ENCODE measurements around the gene GOLPH3L. TPM values are rescaled to one million over a fixed set of nuclear protein-coding genes. Genes with fewer than 3 reads are reported as not detected.
"Not testable (repeated sequence)": the region's sequence is repeated elsewhere in the genome, so short reads cannot be mapped to it uniquely, and the experiment has no call there.

GOLPH3L gene
- total RNA-seq, 1 donor: 17.7 TPM

DNA sequence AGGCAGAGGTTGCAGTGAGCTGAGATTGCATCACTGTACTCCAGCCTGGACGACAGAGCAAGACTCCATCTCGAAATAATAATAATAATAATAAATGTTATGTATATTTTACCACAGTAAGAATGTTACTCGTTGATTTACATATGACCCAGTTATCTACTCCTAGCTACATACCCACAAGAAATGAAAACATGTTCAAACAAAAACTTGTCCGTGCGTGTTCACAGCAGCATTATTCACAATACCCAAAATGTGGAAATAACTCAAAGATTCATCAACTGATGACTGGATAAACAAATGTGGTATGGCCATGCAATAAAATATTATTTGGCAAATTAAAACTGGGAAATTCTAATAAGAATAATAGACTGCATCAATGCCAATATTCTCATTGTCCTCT is 35.8 kb downstream of the GOLPH3L start:
- DNase-seq (ENCODE audit: low read depth): no peak
- H3K4me3 ChIP-seq (ENCODE audit: low read depth, low read length): no peak overlapping the region
- TF ChIP-seq, protein P1, sequence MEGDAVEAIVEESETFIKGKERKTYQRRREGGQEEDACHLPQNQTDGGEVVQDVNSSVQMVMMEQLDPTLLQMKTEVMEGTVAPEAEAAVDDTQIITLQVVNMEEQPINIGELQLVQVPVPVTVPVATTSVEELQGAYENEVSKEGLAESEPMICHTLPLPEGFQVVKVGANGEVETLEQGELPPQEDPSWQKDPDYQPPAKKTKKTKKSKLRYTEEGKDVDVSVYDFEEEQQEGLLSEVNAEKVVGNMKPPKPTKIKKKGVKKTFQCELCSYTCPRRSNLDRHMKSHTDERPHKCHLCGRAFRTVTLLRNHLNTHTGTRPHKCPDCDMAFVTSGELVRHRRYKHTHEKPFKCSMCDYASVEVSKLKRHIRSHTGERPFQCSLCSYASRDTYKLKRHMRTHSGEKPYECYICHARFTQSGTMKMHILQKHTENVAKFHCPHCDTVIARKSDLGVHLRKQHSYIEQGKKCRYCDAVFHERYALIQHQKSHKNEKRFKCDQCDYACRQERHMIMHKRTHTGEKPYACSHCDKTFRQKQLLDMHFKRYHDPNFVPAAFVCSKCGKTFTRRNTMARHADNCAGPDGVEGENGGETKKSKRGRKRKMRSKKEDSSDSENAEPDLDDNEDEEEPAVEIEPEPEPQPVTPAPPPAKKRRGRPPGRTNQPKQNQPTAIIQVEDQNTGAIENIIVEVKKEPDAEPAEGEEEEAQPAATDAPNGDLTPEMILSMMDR (IDR thresholded peaks at IDR 0.05; ENCODE audit: insufficient read depth, low read depth, low read length): no peak

DNA sequence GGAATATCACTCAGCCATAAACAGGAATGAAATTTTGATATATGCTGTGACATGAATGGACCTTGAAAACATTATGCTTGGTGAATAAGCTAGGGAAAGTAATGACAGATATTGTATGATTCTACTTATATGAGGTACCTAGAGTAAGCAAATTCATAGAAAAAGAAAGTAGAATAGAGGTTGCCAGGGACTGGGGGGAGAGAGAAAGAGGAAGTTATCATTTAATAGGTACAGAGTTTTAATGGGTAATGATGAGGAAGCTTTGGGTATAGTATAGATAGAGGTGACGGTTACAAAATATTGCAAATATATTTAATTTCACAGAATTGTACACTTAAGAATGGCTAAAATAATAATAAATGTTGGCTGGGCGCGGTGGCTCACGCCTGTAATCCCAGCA is 36.4 kb downstream of the GOLPH3L start:
- DNase-seq (ENCODE audit: low read depth): no peak
- no peak overlapping the region for H3K4me3 ChIP-seq (ENCODE audit: low read depth, low read length)
- TF ChIP-seq, protein P1 (IDR thresholded peaks at IDR 0.05; ENCODE audit: insufficient read depth, low read depth, low read length): no peak

DNA sequence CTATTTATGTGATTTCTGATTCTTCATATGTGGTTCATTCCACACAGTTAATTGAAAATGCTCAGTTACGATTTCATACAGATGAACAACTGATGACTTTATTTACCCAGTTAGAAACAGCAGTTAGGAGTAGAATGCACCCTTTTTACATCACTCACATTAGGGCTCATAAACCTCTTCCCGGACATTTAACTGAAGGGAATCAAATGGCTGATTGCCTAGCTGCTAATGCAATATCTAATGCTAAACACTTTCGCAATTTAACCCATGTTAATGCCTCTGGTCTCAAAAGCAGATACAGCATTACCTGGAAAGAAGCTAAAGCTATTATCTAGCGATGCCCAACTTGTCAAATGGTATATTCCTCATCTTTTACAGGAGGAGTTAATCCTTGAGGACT is 39.9 kb downstream of the GOLPH3L start:
- not testable (repeated sequence) for DNase-seq (ENCODE audit: low read depth); H3K4me3 ChIP-seq (ENCODE audit: low read depth, low read length)

DNA sequence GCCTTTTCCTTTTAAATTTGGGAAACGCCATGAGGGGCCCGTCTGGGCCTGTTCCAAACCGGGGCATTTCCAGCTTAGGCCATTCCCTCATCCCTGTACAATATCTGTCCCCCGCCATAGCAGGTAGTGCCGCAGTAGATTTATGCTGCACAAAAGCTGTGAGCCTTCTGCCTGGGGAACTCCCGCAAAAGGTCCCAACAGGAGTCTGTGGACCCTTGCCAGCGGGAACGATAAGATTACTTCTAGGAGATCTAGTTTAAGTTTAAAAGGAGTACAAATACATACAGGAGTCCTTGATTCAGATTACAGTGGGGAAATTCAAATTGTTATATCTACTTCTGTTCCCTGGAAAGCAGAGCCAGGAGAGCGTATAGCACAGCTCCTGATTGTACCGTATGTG is 42.3 kb downstream of the GOLPH3L start:
- not testable (repeated sequence) for DNase-seq (ENCODE audit: low read depth); H3K4me3 ChIP-seq (ENCODE audit: low read depth, low read length)

DNA sequence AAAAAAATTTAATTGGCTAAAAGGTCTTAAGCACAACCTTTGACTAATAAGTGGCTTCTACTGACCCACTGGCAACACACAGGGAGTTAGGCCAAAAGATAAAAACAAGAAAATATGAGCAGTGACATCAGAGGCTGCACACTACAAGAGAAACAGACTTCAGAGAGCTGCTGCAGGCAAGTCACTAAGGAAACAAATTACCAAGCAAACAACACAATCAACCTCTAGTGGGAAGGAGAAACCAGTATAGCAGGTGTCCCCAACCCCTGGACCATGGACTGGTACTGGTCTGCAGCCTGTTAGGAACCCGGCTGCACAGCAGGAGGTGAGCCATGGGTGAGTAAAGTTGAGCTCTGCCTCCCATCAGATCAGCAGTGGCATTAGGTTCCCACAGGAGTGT is 46.8 kb downstream of the GOLPH3L start:
- no peak overlapping the region for H3K4me3 ChIP-seq (ENCODE audit: low read depth, low read length)
- no peak for DNase-seq (ENCODE audit: low read depth)
- TF ChIP-seq, protein P1 (IDR thresholded peaks at IDR 0.05; ENCODE audit: insufficient read depth, low read depth, low read length): no peak

DNA sequence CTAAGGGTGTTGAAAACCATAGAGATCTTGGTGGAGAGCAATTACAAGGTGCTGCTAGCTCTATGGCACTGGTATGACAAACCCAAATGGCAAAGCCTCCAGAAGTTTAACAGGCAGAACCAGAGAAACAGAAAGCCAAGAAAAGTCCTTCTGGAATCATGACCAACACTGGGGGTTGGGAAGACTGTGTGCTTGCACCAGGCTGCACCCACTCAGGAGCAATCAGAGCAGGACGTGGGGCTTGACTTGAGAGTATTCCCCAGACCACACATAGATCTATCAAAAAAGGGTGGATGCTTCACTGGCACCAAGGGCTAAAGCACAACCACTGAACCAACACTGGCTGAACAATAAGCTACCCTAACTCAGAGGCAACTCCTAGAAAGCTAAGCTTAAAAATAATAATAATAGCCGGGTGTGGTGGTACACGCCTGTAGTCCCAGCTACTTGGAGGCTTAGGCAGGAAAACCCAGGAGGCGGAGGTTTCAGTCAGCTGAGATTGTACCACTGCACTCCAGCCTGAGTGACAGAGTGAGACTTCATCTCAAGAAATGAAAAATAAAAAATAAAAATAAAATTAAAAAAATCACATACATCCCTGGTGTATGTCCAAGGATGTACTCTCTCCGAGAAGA is 47.4 kb downstream of the GOLPH3L start:
- DNase-seq (ENCODE audit: low read depth): no peak
- TF ChIP-seq, protein P1 (IDR thresholded peaks at IDR 0.05; ENCODE audit: insufficient read depth, low read depth, low read length): no peak
- H3K4me3 ChIP-seq (ENCODE audit: low read depth, low read length): no peak overlapping the region

DNA sequence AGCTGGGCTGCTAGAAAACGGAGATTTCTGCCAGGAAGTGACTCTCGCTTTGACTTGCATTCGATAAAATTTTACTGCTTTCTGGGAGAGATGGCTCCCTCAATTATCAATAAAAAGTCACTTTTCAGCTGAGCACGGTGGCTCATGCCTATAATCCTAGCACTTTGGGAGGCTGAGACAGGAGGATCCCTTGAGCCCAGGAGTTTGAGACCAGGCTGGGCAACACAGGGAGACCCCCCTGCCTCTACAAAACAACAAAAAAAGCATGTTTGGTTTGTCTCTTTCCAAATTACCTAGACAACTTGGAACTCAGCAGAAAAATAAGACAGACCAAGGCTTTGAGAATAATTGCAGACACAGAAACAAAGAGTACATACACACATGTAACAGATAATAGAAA is 54.7 kb downstream of the GOLPH3L start:
- DNase-seq (ENCODE audit: low read depth): no peak
- H3K4me3 ChIP-seq (ENCODE audit: low read depth, low read length): no peak overlapping the region
- TF ChIP-seq, protein P1 (IDR thresholded peaks at IDR 0.05; ENCODE audit: insufficient read depth, low read depth, low read length): no peak

DNA sequence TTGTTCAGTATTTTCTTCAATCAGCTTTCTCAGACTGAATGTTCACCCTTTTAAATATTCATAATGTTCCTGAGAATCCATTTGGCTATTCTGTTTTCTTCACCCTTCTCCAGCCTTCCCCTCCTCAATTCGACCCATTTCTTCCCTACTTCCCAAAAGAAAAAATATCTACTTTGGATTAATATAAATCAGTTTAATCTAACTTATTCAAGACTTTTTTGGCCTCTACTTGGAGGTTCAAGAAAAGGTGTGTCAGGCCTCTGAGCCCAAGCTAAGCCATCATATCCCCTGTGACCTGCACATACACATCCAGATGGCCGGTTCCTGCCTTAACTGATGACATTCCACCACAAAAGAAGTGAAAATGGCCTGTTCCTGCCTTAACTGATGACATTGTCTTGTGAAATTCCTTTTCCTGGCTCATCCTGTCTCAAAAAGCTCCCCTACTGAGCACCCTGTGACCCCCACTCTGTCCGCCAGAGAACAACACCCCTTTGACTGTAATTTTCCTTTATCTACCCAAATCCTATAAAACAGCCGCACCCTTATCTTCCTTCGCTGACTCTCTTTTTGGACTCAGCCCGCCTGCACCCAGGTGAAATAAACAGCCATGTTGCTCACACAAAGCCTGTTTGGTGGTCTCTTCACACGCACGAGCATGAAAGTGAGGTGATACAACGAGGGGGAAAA is 55.7 kb downstream of the GOLPH3L start:
- H3K4me3 ChIP-seq (ENCODE audit: low read depth, low read length); DNase-seq (ENCODE audit: low read depth): not testable (repeated sequence)

DNA sequence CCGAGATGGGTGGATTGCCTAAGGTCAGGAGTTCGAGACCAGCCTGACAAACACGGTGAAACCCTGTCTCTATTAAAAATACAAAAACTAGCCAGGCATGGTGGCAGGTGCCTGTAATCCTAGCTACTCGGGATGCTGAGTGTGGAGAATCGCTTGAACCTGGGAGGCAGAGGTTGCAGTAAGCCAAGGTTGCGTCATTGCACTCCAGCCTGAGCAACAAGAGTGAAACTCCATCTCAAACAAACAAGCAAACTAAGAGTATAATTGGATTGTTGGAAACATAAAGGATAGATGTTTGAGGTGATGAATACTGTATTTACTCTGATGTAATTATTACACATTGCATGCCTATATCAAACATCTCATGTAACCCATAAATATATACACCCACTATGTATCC is 58.5 kb downstream of the GOLPH3L start:
- DNase-seq (ENCODE audit: low read depth); H3K4me3 ChIP-seq (ENCODE audit: low read depth, low read length): not testable (repeated sequence)

DNA sequence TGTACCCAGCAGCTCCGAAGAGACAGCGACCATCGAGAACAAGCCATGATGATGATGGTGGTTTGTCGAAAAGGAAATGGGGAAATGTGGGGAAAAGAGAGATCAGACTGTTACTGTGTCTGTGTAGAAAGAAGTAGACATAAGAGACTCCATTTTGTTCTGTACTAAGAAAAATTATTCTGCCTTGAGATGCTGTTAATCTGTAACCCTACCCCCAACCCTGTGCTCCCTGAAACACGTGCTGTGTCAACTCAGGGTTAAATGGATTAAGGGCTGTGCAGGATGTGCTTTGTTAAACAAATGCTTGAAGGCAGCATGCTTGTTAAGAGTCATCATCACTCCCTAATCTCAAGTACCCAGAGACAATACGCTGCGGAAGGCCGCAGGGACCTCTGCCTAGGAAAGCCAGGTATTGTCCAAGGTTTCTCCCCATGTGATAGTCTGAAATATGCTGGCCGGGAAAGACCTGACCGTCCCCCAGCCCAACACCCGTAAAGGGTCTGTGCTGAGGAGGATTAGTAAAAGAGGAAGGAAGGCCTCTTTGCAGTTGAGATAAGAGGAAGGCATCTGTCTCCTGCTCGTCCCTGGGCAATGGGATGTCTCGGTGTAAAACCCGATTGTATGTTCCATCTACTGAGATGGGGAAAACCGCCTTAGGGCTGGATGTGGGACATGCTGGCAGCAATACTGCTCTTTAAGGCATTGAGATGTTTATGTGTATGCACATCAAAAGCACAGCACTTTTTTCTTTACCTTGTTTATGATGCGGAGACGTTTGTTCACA is 61.9 kb downstream of the GOLPH3L start:
- not testable (repeated sequence) for DNase-seq (ENCODE audit: low read depth); H3K4me3 ChIP-seq (ENCODE audit: low read depth, low read length)

Measured in fibroblast of villous mesenchyme (primary cell).